ENCODE measurements around the gene TSKS. TPM values are rescaled to one million over a fixed set of nuclear protein-coding genes. Genes with fewer than 3 reads are reported as not detected.

TSKS gene
- total and polyA plus RNA-seq, 10 of the 15 experiments (the other 5 are each of a cell fraction or from before 2014, with no cell fraction given): not detected

GRCh38 chr19:49798574-49798973 is 35.5 kb upstream of the TSKS start:
- no peak for FAIRE-seq

More at GRCh38 chr19:49798574-49798973, 35.5 kb upstream of the TSKS start:
- intact Hi-C loops (cut with micrococcal nuclease; ENCODE audit: unreplicated experiment): no loop called here
- Histone ChIP-seq H4K20me1 (ENCODE audit: control insufficient read depth, insufficient read depth) (no peaks in the 10 kb centered on the region), H3K36me3 (ENCODE audit: control insufficient read depth in 2 of 2, insufficient read depth in 2 of 2, low read length in 1 of 2) (peaks cover 19 to 40% of the 10 kb centered on the region in 2 experiments; a peak in 3 of 4 replicates), H2AFZ (ENCODE audit: control insufficient read depth, low read depth, low read length) (no peak overlapping the region), H3K27ac (ENCODE audit: control insufficient read depth, insufficient read depth) (no peak overlapping the region), H3K9me3 (replicated peaks; ENCODE audit: control insufficient read depth, insufficient read depth, low read length) (no peaks in the 10 kb centered on the region), H3K4me1 (ENCODE audit: control insufficient read depth, insufficient read depth, low read length) (no peaks in the 10 kb centered on the region), H3K4me3 (no peak overlapping the region), H3K9ac (ENCODE audit: control insufficient read depth, insufficient read depth, low read length) (no peak overlapping the region), H3K4me2 (ENCODE audit: control insufficient read depth, insufficient read depth) (no peak overlapping the region), H3K27me3 (replicated peaks in 1 of 2; ENCODE audit: control insufficient read depth in 2 of 2, insufficient read depth in 2 of 2, low read length in 1 of 2) (no peaks in the 10 kb centered on the region), H3K79me2 (ENCODE audit: control insufficient read depth, insufficient read depth, low read length) (no peaks in the 10 kb centered on the region)
- WGBS (ENCODE audit: insufficient coverage, insufficient replicate concordance, low lambda C conversion rate, missing lambda C conversion rate): 96% methylated on average over 11 of the region's 11 CpGs
- ATAC-seq (no peak), DNase-seq (ENCODE audit: low read depth, low spot score) (no peak)
- no TSS peak for BruUV-seq (replicated peaks)
- ChIA-PET CTCF (no interaction called here), RAD21 (ENCODE audit: unreplicated experiment) (no interaction called here), SMC1A (ENCODE audit: uncharacterized antibody, unreplicated experiment) (no interaction called here), POLR2A (no interaction called here)
- in situ Hi-C loops (cut with MboI): no loop called here
- TF ChIP-seq GATAD2B (conservative IDR thresholded peaks at IDR 0.05; ENCODE audit: low read depth) (no peak), ZNF274 (IDR thresholded peaks at IDR 0.05; ENCODE audit: insufficient read depth, insufficient read length) (no peak), HCFC1 (IDR thresholded peaks at IDR 0.05; ENCODE audit: low read length) (no peak), PKNOX1 (IDR thresholded peaks at IDR 0.05) (no peak), TCF7 (IDR thresholded peaks at IDR 0.05; ENCODE audit: borderline replicate concordance) (no peak), ZNF687 (IDR thresholded peaks at IDR 0.05) (no peak), RAD51 (IDR thresholded peaks at IDR 0.05) (no peak), NR2C2 (IDR thresholded peaks at IDR 0.05; ENCODE audit: borderline replicate concordance, control insufficient read depth, insufficient read length, low read depth) (no peak), SUZ12 (IDR thresholded peaks at IDR 0.05; ENCODE audit: unreplicated experiment) (no peak), EP300 (IDR thresholded peaks at IDR 0.05; ENCODE audit: borderline replicate concordance in 1 of 2, control insufficient read depth in 1 of 2, low read depth in 2 of 2, low read length in 2 of 2) (no peak), MEF2B (IDR thresholded peaks at IDR 0.05; ENCODE audit: partially characterized antibody, poor library complexity, severe bottlenecking) (no peak)
